WTC11 (cell line): ENCODE measurements around the gene CDK5R2. TPM values are rescaled to one million over a fixed set of nuclear protein-coding genes. Genes with fewer than 3 reads are reported as not detected.

Experiments used
- ATAC-seq: fragments of 200-7000 bp; cut with Tn5 transposase; 2 replicates; pipeline ENCODE4 v1.10.0; 2021; ENCODE audit warnings: mild to moderate bottlenecking, moderate library complexity
- CTCF ChIA-PET: fragments of 300-600 bp; sonication (Branson Sonifier 250); formaldehyde crosslinking; loops from one replicate; lab custom pipeline; 2021; ENCODE audit warnings: antibody characterized with exemption; lab: Charles Lee
- POLR2A ChIA-PET: fragments of 350-600 bp; sonication (Branson Sonifier 250); formaldehyde crosslinking; loops from one replicate; lab custom pipeline; 2021; ENCODE audit warnings: antibody characterized with exemption; lab: Charles Lee
- DNase-seq: peaks from one replicate; pipeline ENCODE4 v3.0.0; 2021; ENCODE audit warnings: low spot score
- H3K27ac Mint-ChIP-seq: 2 replicates; pipeline ENCODE4 v1.8.0; 2021; ENCODE audit warnings: mixed read lengths
- H3K27me3 Mint-ChIP-seq: 2 replicates; pipeline ENCODE4 v1.8.0; 2021; ENCODE audit warnings: low read depth, mild to moderate bottlenecking, moderate library complexity, mixed read lengths
- H3K36me3 Mint-ChIP-seq: 2 replicates; pipeline ENCODE4 v1.8.0; 2021; ENCODE audit warnings: mixed read lengths
- H3K4me1 Mint-ChIP-seq: 2 replicates; pipeline ENCODE4 v1.8.0; 2022; ENCODE audit warnings: mixed read lengths
- H3K4me3 Mint-ChIP-seq: 2 replicates; pipeline ENCODE4 v1.8.0; 2021; ENCODE audit warnings: mild to moderate bottlenecking, moderate library complexity, mixed read lengths
- H3K9me3 Mint-ChIP-seq: 2 replicates; pipeline ENCODE4 v1.8.0; 2021; ENCODE audit warnings: mixed read lengths
- AFF4 ChIP-seq: sonication (generic); formaldehyde crosslinking; IDR thresholded peaks from 2 replicates; pipeline ENCODE4 v1.8.1; 2023; ENCODE audit warnings: mild to moderate bottlenecking, missing genetic modification reagents, borderline replicate concordance
- AR ChIP-seq: fragments of 250-450 bp; sonication (Bioruptor Pico); IDR thresholded peaks from 2 replicates; pipeline ENCODE4 v1.9.0; 2021; ENCODE audit warnings: mild to moderate bottlenecking
- ATF1 ChIP-seq: sonication (generic); formaldehyde crosslinking; IDR thresholded peaks from 2 replicates; pipeline ENCODE4 v1.8.1; 2023; ENCODE audit warnings: mild to moderate bottlenecking, moderate library complexity, missing genetic modification reagents
- ATF3 ChIP-seq: sonication (generic); formaldehyde crosslinking; conservative IDR thresholded peaks from 2 replicates; pipeline ENCODE4 v1.8.1; 2022; ENCODE audit warnings: mild to moderate bottlenecking, missing genetic modification reagents
- ATF6 ChIP-seq: sonication (generic); formaldehyde crosslinking; IDR thresholded peaks from 2 replicates; pipeline ENCODE4 v1.8.1; 2023; ENCODE audit warnings: mild to moderate bottlenecking, missing genetic modification reagents
- CDX4 ChIP-seq: fragments of 250-450 bp; sonication (Bioruptor Pico); IDR thresholded peaks from 2 replicates; pipeline ENCODE4 v1.9.0; 2021; ENCODE audit warnings: moderate library complexity, mild to moderate bottlenecking, inconsistent platforms, borderline replicate concordance
- E2F5 ChIP-seq: sonication (generic); formaldehyde crosslinking; IDR thresholded peaks from 2 replicates; pipeline ENCODE4 v1.8.1; 2022; ENCODE audit warnings: mild to moderate bottlenecking, moderate library complexity, missing genetic modification reagents
- ELF4 ChIP-seq: sonication (generic); formaldehyde crosslinking; IDR thresholded peaks from 2 replicates; pipeline ENCODE4 v1.8.1; 2022; ENCODE audit warnings: low read depth, mild to moderate bottlenecking, moderate library complexity, missing genetic modification reagents
- EMX1 ChIP-seq: fragments of 250-450 bp; sonication (Bioruptor Pico); IDR thresholded peaks from 2 replicates; pipeline ENCODE4 v1.8.0; 2021; ENCODE audit warnings: mild to moderate bottlenecking
- ETV6 ChIP-seq: sonication (generic); formaldehyde crosslinking; IDR thresholded peaks from 2 replicates; pipeline ENCODE4 v1.8.1; 2022; ENCODE audit warnings: mild to moderate bottlenecking, missing genetic modification reagents
- HMGA2 ChIP-seq: fragments of 250-450 bp; sonication (Bioruptor Pico); IDR thresholded peaks from 2 replicates; pipeline ENCODE4 v1.4.0; 2021; ENCODE audit warnings: mild to moderate bottlenecking, moderate library complexity
- JAZF1 ChIP-seq: fragments of 250-450 bp; sonication (Bioruptor Pico); IDR thresholded peaks from 2 replicates; pipeline ENCODE4 v1.9.0; 2021; ENCODE audit warnings: moderate library complexity, mild to moderate bottlenecking, inconsistent platforms
- MXD4 ChIP-seq: fragments of 250-450 bp; sonication (Bioruptor Pico); IDR thresholded peaks from 2 replicates; pipeline ENCODE4 v1.8.0; 2021; ENCODE audit warnings: mild to moderate bottlenecking, moderate library complexity, borderline replicate concordance
- NFATC4 ChIP-seq: fragments of 250-450 bp; sonication (Bioruptor Pico); IDR thresholded peaks from 2 replicates; pipeline ENCODE4 v1.9.0; 2021; ENCODE audit warnings: mild to moderate bottlenecking
- SMAD4 ChIP-seq: sonication (generic); formaldehyde crosslinking; IDR thresholded peaks from 2 replicates; pipeline ENCODE4 v1.8.0; 2022; ENCODE audit warnings: mild to moderate bottlenecking, missing genetic modification reagents
- TEAD1 ChIP-seq: sonication (generic); formaldehyde crosslinking; IDR thresholded peaks from 2 replicates; pipeline ENCODE4 v1.8.0; 2022; ENCODE audit warnings: mild to moderate bottlenecking, missing genetic modification reagents
- ZNF138 ChIP-seq: sonication (generic); formaldehyde crosslinking; conservative IDR thresholded peaks from 2 replicates; pipeline ENCODE4 v1.8.1; 2022; ENCODE audit warnings: mild to moderate bottlenecking, moderate library complexity, missing genetic modification reagents
- ZSCAN18 ChIP-seq: fragments of 250-450 bp; sonication (Bioruptor Pico); IDR thresholded peaks from 2 replicates; pipeline ENCODE4 v2.1.2; 2022; ENCODE audit warnings: mild to moderate bottlenecking, moderate library complexity
- total RNA-seq: library from RNA; stranded (reverse); gene quantifications from 3 replicates; pipeline ENCODE4 v1.2.3, GENCODE V29; 2021

Gene CDK5R2
- total RNA-seq, 1 experiment from 2014 or later: 0.26 TPM

GRCh38 chr2:218985325-218986091, 26.0 kb downstream of the CDK5R2 start (continued):
- TF ChIP-seq AFF4 (CRISPR knock-in tag): no peak
- TF ChIP-seq ATF6: no peak
- TF ChIP-seq EMX1 (CRISPR knock-in tag): no peak
- no peak for TF ChIP-seq NFATC4 (CRISPR knock-in tag)
- no peak for TF ChIP-seq TEAD1 (CRISPR knock-in tag)
- TF ChIP-seq SMAD4 (CRISPR knock-in tag): no peak
- TF ChIP-seq ZNF138 (CRISPR knock-in tag): no peak
- TF ChIP-seq ZSCAN18 (CRISPR knock-in tag): no peak
- no peak for TF ChIP-seq CDX4
- TF ChIP-seq ATF1 (CRISPR knock-in tag): no peak
- no peak for TF ChIP-seq JAZF1 (CRISPR knock-in tag)
- no peak for TF ChIP-seq ELF4 (CRISPR knock-in tag)
- TF ChIP-seq AR (CRISPR knock-in tag): no peak

GRCh38 chr2:218986148-218986761, 26.8 kb downstream of the CDK5R2 start:
- no peak overlapping the region for H3K27ac Mint-ChIP-seq
- no peak for ATAC-seq
- H3K36me3 Mint-ChIP-seq: no peaks in the 10 kb centered on the region
- peaks cover 18% of the 10 kb centered on the region for H3K4me1 Mint-ChIP-seq
- no peak for DNase-seq
- H3K9me3 Mint-ChIP-seq: no peaks in the 10 kb centered on the region
- H3K4me3 Mint-ChIP-seq: peak overlapping the region; percentile 60
- ChIA-PET CTCF (no interaction called here), POLR2A (no interaction called here)
- peaks cover 98% of the 10 kb centered on the region for H3K27me3 Mint-ChIP-seq
- no peak for TF ChIP-seq ETV6
- TF ChIP-seq MXD4 (CRISPR knock-in tag): no peak
- no peak for TF ChIP-seq AR (CRISPR knock-in tag)
- TF ChIP-seq HMGA2: no peak
- TF ChIP-seq E2F5 (CRISPR knock-in tag): no peak
- no peak for TF ChIP-seq ATF3
